Omental fat pad (tissue), 4 donors: ENCODE measurements around the gene SIK3. TPM values are rescaled to one million over a fixed set of nuclear protein-coding genes. Genes with fewer than 3 reads are reported as not detected.

Source experiments
- ATAC-seq: fragments of 150-250 bp; one replicate; pipeline ENCODE4 v1.9.1; 2016; ENCODE audit warnings: mild to moderate bottlenecking, moderate library complexity; ENCODE audit not compliant: low FRiP score
- DNase-seq: peaks from one replicate; pipeline ENCODE4 v3.0.0-alpha.2; 2019; ENCODE audit warnings: low spot score
- CTCF ChIP-seq, 3 donors: fragments of 450-650 bp; IDR thresholded peaks; one replicate each; pipeline ENCODE4 v1.5.1; 2016 to 2017; ENCODE audit warnings: antibody characterized with exemption in 3 of 3, mild to moderate bottlenecking in 3 of 3, moderate library complexity in 2 of 3
- total RNA-seq, 4 donors: library from RNA; depleted of rRNA; stranded (reverse); fragments of >200 nt; gene quantifications; one replicate each; pipeline ENCODE4 v1.1.0, GENCODE V29; 2016

Gene SIK3
- total RNA-seq, 4 donors from 2014 or later = 31.2 to 54.6 (median 50.2) TPM

GRCh38 chr11:117064275-117064674 lies 34.0 kb downstream of the SIK3 start:
- DNase-seq (no peak), ATAC-seq (no peak)
- TF ChIP-seq CTCF (IDR thresholded peaks at IDR 0.05) = no peak

DNA sequence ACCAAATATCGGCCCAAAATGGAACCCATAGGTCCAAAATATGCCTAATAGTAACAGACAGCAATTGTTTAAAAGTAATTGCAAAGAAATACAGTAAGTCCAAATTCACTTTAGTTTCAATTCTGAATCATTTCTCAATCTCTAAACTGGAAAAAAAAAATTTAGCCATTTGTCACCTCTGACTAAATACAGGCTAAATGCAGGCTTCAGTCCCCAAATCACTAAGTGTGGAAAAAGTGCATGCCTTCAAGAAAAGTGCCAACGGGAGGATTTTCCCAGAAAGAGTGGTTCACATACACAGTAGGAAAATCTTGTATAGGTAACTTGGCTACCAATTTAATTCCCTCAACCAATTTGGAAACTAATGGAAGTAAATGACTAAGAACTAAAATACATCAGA lies 35.7 kb downstream of the SIK3 start:
- DNase-seq = no peak
- ATAC-seq = no peak
- no peak for TF ChIP-seq CTCF (IDR thresholded peaks at IDR 0.05)

DNA sequence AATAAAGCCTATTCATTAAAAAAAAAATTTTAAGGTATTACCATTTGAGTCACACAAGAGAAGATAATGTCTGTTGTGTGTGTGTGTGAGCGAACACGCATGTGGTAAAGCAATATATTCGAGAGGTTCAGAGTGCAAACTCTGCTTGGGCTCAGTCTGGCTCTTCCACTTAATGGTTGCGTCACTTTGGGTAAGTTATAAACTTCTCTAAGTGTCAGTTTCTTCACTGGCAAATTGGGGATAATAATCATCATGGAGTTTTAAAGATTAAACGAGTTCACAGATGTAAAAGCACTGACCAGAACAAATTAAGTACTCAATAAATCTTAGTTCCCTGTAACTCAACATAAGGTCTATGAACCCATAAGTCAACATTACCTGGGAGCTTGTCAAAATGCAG lies 37.0 kb downstream of the SIK3 start:
- DNase-seq (no peak), ATAC-seq (no peak)
- TF ChIP-seq CTCF (IDR thresholded peaks at IDR 0.05) = no peak

DNA sequence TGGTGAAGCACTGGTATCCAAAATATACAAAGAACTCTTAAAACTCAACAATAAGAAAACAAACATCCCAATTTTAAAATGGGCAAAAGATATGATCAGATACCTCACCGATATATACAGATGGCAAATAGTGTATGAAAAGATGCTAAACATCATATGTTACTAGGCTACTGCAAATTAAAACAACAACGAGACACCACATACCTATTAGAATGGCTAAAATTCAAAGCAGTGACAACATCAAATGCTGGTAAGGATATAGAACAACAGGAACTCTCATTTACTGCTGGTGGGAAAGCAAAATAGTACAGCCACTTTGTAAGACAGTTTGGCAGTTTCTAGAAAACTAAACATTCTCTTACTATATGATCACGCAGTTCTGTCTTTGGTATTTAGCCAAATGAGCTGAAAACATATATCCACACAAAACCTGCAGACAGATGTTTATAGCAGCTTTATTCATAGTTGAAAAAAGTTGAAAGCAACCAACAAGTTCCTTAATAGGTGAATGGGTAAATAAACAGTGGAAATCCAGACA lies 38.5 kb downstream of the SIK3 start:
- no peak for TF ChIP-seq CTCF (IDR thresholded peaks at IDR 0.05)

GRCh38 chr11:117058761-117059261 lies 39.4 kb downstream of the SIK3 start:
- no peak for ATAC-seq
- no peak for DNase-seq
- TF ChIP-seq CTCF (IDR thresholded peaks at IDR 0.05) = no peak

More for the DNA sequence above, 38.5 kb downstream of the SIK3 start:
- ATAC-seq (no peak), DNase-seq (no peak)

DNA sequence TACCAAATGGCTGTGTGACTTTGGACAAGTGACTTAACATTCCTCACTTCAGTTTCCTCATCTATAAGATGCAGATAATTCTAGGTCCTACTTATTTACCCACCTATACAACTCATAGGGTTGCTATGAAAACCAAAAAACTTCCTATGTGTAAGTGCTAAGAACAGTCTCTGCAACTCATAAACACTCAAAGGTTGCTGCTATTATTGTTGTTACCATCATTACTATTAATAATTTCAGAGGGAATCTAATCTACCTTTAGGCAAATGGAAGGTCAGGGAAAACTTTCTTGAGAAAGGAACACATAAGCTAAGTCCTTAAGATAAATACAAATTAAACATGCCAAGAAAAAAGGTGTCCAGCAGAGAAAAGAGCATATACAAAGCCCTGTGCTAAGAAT lies 40.5 kb downstream of the SIK3 start:
- TF ChIP-seq CTCF (IDR thresholded peaks at IDR 0.05) = no peak
- ATAC-seq = no peak
- DNase-seq = no peak

DNA sequence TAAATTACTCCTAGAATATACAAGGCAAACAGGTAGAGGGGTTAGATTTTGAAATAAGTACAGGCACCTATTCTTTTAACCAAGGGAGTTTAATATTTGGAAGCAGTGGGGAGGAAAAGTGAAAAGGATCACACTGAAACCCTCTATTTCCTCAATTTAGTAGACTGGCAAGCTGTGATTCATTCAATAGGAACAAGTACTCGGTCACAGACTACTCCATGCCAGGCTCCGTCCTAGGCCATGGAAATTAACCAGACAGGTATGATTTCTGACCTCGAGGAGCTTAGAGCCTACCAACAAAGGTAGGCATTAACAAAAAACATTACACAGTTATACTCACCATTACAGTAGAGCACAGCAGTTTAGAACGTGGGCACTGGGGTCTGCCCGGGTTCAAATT lies 40.9 kb downstream of the SIK3 start:
- ATAC-seq (no peak), DNase-seq (no peak)
- TF ChIP-seq CTCF (IDR thresholded peaks at IDR 0.05) = no peak
